Gastrocnemius medialis (tissue), 4 donors: ENCODE data around the gene PKP1. TPM values are rescaled to one million over a fixed set of nuclear protein-coding genes. Genes with fewer than 3 reads are reported as not detected.
A peak's percentile ranks its signal among the peaks of the same experiment; 100 is the strongest.

ENCODE experiments used
- ATAC-seq, 2 donors: fragments of 150-250 bp; one replicate each; pipeline ENCODE4 v1.9.1; 2016
- DNase-seq, 2 donors: peaks; one replicate each; pipeline ENCODE4 v3.0.0-alpha.2; 2019
- H3K27ac ChIP-seq, 4 donors: fragments of 200-600 bp; sonication (generic); 1 replicate in 1 of 4; 2 replicates in 3 of 4; pipeline ENCODE4 v1.5.1; 2016 to 2018; ENCODE audit warnings: mild to moderate bottlenecking in 2 of 4, moderate library complexity in 1 of 4
- H3K27me3 ChIP-seq, 3 donors: fragments of 200-600 bp; sonication (generic) in 2 of 3; 1 replicate in 1 of 3; 2 replicates in 2 of 3; pipeline versions ENCODE4 v1.5.1 to v1.6.0; 2016 to 2019; ENCODE audit warnings: mild to moderate bottlenecking in 1 of 3, moderate library complexity in 1 of 3
- H3K36me3 ChIP-seq, 2 donors: fragments of 200-600 bp; sonication (generic) in 1 of 2; one replicate each; pipeline ENCODE4 v1.5.1; 2017 to 2018
- H3K4me1 ChIP-seq, 2 donors: fragments of 200-600 bp; sonication (generic) in 1 of 2; one replicate each; pipeline ENCODE4 v1.5.1; 2016 to 2017; ENCODE audit warnings: mild to moderate bottlenecking in 2 of 2
- H3K4me3 ChIP-seq, 4 donors: fragments of 200-600 bp; sonication (generic) in 3 of 4; 1 replicate in 1 of 4; 2 replicates in 3 of 4; pipeline ENCODE4 v1.5.1; 2016 to 2019; ENCODE audit warnings: mild to moderate bottlenecking in 2 of 4
- H3K9me3 ChIP-seq, 3 donors: fragments of 200-600 bp; sonication (generic) in 2 of 3; 1 replicate in 1 of 3; 2 replicates in 2 of 3; pipeline ENCODE4 v1.5.1; 2016 to 2019
- POLR2A ChIP-seq, 2 donors: fragments of 450-650 bp; IDR thresholded peaks; one replicate each; pipeline ENCODE4 v1.6.1; 2017; ENCODE audit warnings: antibody characterized with exemption in 2 of 2, mild to moderate bottlenecking in 2 of 2, moderate library complexity in 2 of 2
- in situ Hi-C, 4 donors: fragments of 200-750 bp; cut with MboI; loops; one replicate each; pipeline versions ENCODE4 v1.15.0 to v1.8.0; 2017; ENCODE audit warnings: low sequenced_read_pairs in 4 of 4
- intact Hi-C: fragments of 100-400 bp; cut with DNase I; formaldehyde crosslinking; loops from one replicate; pipeline ENCODE4 v1.15.1; 2023; ENCODE audit warnings: low total_unique reads
- total RNA-seq, 4 donors: library from RNA; depleted of rRNA; stranded (reverse); fragments of >200 nt; gene quantifications; one replicate each; pipeline versions ENCODE4 v1.1.0 to v1.2.3, GENCODE V29; 2016
- TF ChIP-seq, protein P1 (sequence below), 5 experiments: fragments of 450-650 bp in 3 of 5; fragments of 200-600 bp in 2 of 5; sonication (generic) in 2 of 5; IDR thresholded peaks in 4 of 5; conservative IDR thresholded peaks in 1 of 5; 1 replicate in 4 of 5; 2 replicates in 1 of 5; pipeline ENCODE4 v1.5.1; 2016 to 2019; ENCODE audit warnings: antibody characterized with exemption in 5 of 5, mild to moderate bottlenecking in 3 of 5, moderate library complexity in 3 of 5

Gene PKP1
- total RNA-seq, 4 donors from 2014 or later: 0.71 to 4.5 (median 1.2) TPM

DNA sequence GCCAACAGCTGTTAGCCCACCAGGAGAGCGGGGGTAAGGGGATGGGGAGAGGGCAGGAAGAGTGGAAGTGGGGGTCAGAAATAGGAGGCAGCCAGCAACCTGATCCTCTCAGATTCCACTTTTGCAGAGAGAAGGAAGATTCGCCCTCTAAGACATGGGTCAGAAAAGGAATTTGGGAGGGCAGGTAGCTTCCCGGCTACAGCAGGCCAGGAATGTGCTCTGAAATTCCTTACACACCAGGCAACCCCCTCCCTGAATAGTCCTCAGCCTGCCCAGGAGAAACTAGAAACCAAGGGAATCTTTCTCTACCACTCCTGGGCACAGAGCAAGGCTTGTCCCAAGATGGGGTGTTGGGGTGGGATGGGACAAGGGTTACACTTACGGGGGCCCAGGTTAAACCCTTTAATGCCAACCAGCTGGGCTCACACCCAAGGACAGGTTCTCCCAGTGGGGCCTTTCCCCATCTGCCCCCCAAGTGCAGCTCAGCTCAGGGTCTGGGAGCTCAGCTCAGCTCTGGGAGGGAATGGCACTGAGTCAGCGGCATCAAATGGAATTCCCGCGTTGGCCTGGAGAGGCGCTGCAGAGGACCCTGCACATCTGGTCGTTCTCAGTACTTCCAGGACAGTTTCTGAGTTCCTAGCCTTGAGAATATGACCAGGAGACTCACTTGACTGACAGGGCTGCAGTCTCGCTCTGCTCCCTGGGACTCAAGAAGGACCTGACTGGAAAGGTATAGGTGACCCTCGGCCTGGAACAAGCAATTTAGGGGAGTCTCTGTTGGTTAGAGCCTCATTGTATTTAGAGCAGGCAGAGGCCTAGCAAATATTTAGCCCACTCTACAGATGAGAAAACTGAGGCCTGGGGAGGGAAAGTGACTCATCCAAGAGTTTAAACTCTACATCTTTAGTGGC is 93.4 kb downstream of the PKP1 start:
- TF ChIP-seq, protein P1, sequence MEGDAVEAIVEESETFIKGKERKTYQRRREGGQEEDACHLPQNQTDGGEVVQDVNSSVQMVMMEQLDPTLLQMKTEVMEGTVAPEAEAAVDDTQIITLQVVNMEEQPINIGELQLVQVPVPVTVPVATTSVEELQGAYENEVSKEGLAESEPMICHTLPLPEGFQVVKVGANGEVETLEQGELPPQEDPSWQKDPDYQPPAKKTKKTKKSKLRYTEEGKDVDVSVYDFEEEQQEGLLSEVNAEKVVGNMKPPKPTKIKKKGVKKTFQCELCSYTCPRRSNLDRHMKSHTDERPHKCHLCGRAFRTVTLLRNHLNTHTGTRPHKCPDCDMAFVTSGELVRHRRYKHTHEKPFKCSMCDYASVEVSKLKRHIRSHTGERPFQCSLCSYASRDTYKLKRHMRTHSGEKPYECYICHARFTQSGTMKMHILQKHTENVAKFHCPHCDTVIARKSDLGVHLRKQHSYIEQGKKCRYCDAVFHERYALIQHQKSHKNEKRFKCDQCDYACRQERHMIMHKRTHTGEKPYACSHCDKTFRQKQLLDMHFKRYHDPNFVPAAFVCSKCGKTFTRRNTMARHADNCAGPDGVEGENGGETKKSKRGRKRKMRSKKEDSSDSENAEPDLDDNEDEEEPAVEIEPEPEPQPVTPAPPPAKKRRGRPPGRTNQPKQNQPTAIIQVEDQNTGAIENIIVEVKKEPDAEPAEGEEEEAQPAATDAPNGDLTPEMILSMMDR (IDR thresholded peaks at IDR 0.05 in 4 of 5, conservative IDR thresholded peaks at IDR 0.05 in 1 of 5): peak in 1 of 5 experiments; percentile 18
- no peak for TF ChIP-seq POLR2A (IDR thresholded peaks at IDR 0.05)
- H3K36me3 ChIP-seq: no peaks in the 10 kb centered on the region

DNA sequence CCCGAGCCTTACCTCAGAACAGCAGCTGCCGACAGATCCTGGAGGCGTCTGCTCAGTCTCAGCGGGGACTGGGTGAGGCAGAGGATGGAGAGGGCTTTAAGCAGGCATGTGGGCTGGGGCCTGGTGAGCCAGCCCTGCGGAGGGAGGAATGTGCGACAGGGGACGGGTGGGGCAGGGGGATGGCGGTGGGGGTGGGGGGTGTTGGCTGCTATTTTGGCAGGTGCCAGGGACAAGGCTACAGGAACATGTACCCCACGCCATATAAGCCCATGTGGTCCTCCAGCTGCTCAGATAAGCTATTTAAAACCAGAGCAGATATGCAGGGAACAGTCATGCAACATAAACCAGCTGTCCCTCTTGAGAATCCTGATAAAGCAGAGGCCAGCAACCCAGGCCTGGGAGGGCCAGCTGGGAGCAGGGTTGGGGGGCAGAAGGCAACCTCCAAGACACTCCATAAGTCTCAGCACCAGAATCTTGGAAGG is 94.3 kb downstream of the PKP1 start, which contains the start of gene TNNT2:
TSS of gene TNNT2 (minus strand) at position 70 of the 482 bp plus-strand sequence. CDS start 4,426 bp downstream, outside the sequence.
- Histone ChIP-seq H3K36me3 (no peaks in the 10 kb centered on the region), H3K27me3 (no peaks in the 10 kb centered on the region), H3K27ac (no peak within 1 kb of the TSS), H3K4me3 (no peak within 1 kb of the TSS), H3K9me3 (no peaks in the 10 kb centered on the region), H3K4me1 (peaks cover 0 to 4% of the 10 kb centered on the region in 2 donors)
- in situ Hi-C loops: no loop called here
- TF ChIP-seq POLR2A (IDR thresholded peaks at IDR 0.05): no peak
- no peak for DNase-seq
- intact Hi-C loops: no loop called here
- ATAC-seq: no peak

More for the DNA sequence above, 93.4 kb downstream of the PKP1 start:
- DNase-seq: no peak
- in situ Hi-C loops: no loop called here
- Histone ChIP-seq H3K4me1 (peaks cover 0 to 4% of the 10 kb centered on the region in 2 donors), H3K9me3 (no peaks in the 10 kb centered on the region), H3K4me3 (no peak overlapping the region), H3K27ac (no peak overlapping the region), H3K27me3 (no peaks in the 10 kb centered on the region)
- no peak for ATAC-seq
- intact Hi-C loops: no loop called here

DNA sequence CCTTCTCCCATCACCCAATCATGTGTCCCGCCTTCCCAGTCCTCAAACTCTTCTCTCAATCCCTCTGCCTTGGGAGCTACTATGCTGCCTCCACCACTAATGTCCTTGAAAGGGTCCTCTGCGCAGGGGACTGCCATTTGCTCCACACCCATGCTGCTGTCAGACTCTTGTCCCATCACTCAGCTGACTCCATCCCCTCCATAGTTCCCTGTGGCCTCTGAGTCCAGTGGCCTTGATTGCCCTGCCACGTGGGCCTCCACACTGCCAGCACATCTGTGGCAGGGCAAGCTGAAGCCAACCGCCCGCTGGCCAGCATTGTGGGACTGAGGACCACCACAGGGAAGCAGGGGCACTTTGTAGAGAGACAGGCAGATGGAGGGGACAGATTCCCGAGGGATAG is 95.5 kb downstream of the PKP1 start:
- H3K36me3 ChIP-seq: no peaks in the 10 kb centered on the region
- DNase-seq (no peak), ATAC-seq (no peak)
- H3K9me3 ChIP-seq: no peaks in the 10 kb centered on the region
- H3K27ac ChIP-seq: no peak overlapping the region
- H3K4me1 ChIP-seq: peaks cover 8 to 12% of the 10 kb centered on the region in 2 donors
- H3K4me3 ChIP-seq: no peak overlapping the region
- intact Hi-C loops: no loop called here
- in situ Hi-C loops: no loop called here
- TF ChIP-seq, protein P1 (IDR thresholded peaks at IDR 0.05 in 4 of 5, conservative IDR thresholded peaks at IDR 0.05 in 1 of 5): no peak
- TF ChIP-seq POLR2A (IDR thresholded peaks at IDR 0.05): no peak
- H3K27me3 ChIP-seq: no peaks in the 10 kb centered on the region

DNA sequence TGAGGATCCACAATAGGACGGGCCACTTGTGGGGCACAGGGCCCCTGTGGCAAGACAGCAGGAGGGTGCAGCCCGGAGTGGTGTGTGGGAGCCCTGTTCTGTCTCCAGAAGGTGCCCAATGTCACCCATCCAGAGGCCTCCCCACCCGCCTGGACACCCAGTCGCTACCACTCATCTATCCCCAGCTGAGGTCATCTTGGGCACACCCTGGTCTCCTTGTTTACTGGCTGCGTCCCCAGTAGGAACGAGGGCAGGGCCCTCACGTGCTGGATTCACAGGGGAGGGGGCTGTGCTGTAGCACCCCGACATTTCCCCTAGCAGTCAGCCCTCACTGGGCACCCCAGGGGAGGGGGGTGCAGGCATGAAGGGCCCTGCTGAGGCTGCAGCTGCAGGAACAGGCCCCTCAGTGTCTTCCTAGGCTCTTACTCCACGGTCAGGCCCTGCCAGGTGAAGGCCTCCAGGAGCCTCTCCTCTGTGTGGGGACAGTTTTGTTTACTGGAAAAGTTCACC is 96.5 kb downstream of the PKP1 start:
- Histone ChIP-seq H3K4me3 (no peak overlapping the region), H3K9me3 (no peaks in the 10 kb centered on the region), H3K36me3 (no peaks in the 10 kb centered on the region), H3K27ac (no peak overlapping the region), H3K27me3 (no peaks in the 10 kb centered on the region), H3K4me1 (peaks cover 14 to 16% of the 10 kb centered on the region in 2 donors)
- DNase-seq: no peak
- no peak for ATAC-seq
- intact Hi-C loops (no loop called here), in situ Hi-C loops (no loop called here)
- TF ChIP-seq, protein P1 (IDR thresholded peaks at IDR 0.05 in 4 of 5, conservative IDR thresholded peaks at IDR 0.05 in 1 of 5): no peak
- TF ChIP-seq POLR2A (IDR thresholded peaks at IDR 0.05): no peak

DNA sequence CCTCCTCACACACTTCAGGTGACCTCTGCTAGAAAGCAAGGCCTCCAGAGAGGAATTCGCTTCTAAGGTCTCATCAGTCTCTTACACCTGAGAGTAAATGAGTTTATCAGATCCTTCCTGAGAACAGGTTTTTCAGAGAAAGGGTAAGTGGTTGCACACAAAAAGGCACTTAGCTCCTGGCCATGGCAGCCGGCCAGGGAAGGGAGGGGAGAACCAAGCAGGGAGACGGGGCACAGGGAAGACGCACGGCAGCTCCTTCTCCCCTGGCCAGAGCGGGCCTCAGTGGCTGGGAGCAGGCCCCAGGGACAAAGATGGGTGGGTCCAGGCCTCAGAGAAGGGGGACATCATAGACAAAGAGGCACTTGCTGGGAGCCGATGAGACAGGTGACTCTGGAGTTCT is 97.8 kb downstream of the PKP1 start:
- Histone ChIP-seq H3K9me3 (no peaks in the 10 kb centered on the region), H3K4me3 (no peak overlapping the region), H3K27me3 (no peaks in the 10 kb centered on the region), H3K4me1 (peaks cover 15 to 20% of the 10 kb centered on the region in 2 donors), H3K27ac (no peak overlapping the region), H3K36me3 (no peaks in the 10 kb centered on the region)
- in situ Hi-C loops (no loop called here), intact Hi-C loops (no loop called here)
- no peak for ATAC-seq
- DNase-seq: no peak
- TF ChIP-seq POLR2A (IDR thresholded peaks at IDR 0.05): no peak
- TF ChIP-seq, protein P1 (IDR thresholded peaks at IDR 0.05 in 4 of 5, conservative IDR thresholded peaks at IDR 0.05 in 1 of 5): no peak
